Esophagus muscularis mucosa (tissue), 4 donors: ENCODE measurements around the gene PTTG1.

Experiments used
- CTCF ChIP-seq, 3 experiments: fragments of 200-600 bp in 2 of 3; fragments of 450-650 bp in 1 of 3; sonication (generic) in 2 of 3; IDR thresholded peaks; one replicate each; pipeline ENCODE4 v1.5.1; 2017 to 2019; ENCODE audit warnings: antibody characterized with exemption in 3 of 3, mild to moderate bottlenecking in 2 of 3, moderate library complexity in 1 of 3
- EP300 ChIP-seq: sonication (generic); formaldehyde crosslinking; IDR thresholded peaks from one replicate; pipeline ENCODE4 v1.6.1; 2017; ENCODE audit warnings: antibody characterized with exemption
- POLR2A ChIP-seq: fragments of 450-650 bp; IDR thresholded peaks from one replicate; pipeline ENCODE4 v1.6.1; 2017; ENCODE audit warnings: antibody characterized with exemption, moderate library complexity, mild to moderate bottlenecking, low read depth

- TF ChIP-seq CTCF (IDR thresholded peaks at IDR 0.05) = no peak
- TF ChIP-seq POLR2A = no peak
- no peak for TF ChIP-seq EP300
These were observed 44.0 kb upstream of the PTTG1 start for GRCh38 chr5:160377651-160378050.
